Brain microvascular endothelial cell (primary cell): Measurements from ENCODE around the gene AANAT.

Source experiments
- DNase-seq: peaks from one replicate; pipeline ENCODE4 v3.0.0-alpha.2; 2020
- H3K27ac ChIP-seq: fragments of 250-450 bp; sonication (Bioruptor Pico); 2 replicates; pipeline ENCODE4 v1.5.1; 2020; ENCODE audit warnings: mild to moderate bottlenecking, moderate library complexity
- H3K27me3 ChIP-seq: fragments of 250-450 bp; sonication (Bioruptor Pico); replicated peaks from 2 replicates; pipeline ENCODE4 v1.5.1; 2020; ENCODE audit warnings: mild to moderate bottlenecking
- H3K36me3 ChIP-seq: fragments of 250-450 bp; sonication (Bioruptor Pico); replicated peaks from 2 replicates; pipeline ENCODE4 v1.5.1; 2020; ENCODE audit warnings: mild to moderate bottlenecking
- H3K4me3 ChIP-seq: 2 replicates; pipeline ENCODE4 v1.5.1; 2011; ENCODE audit warnings: low read depth, mild to moderate bottlenecking, control low read depth, low read length, moderate library complexity
- in situ Hi-C: cut with HindIII; loops from 2 replicates; pipeline ENCODE4 v1.10.0; 2017; ENCODE audit warnings: low sequenced_read_pairs, low pct_ligation_motif_present
- TF ChIP-seq, protein P1 (sequence below): IDR thresholded peaks from 2 replicates; pipeline ENCODE4 v1.5.1; 2011; ENCODE audit warnings: low read depth, mild to moderate bottlenecking, moderate library complexity, low read length, control low read depth, inconsistent platforms; ENCODE audit errors: missing control alignments

The AANAT gene

GRCh38 chr17:76477576-76477975 lies 10.2 kb downstream of the AANAT start:
- Histone ChIP-seq H3K36me3 (peaks cover 32% of the 10 kb centered on the region), H3K27ac (no peak overlapping the region), H3K27me3 (no peaks in the 10 kb centered on the region), H3K4me3 (no peak overlapping the region)
- no peak for DNase-seq
- in situ Hi-C loops: no loop called here
- TF ChIP-seq, protein P1, sequence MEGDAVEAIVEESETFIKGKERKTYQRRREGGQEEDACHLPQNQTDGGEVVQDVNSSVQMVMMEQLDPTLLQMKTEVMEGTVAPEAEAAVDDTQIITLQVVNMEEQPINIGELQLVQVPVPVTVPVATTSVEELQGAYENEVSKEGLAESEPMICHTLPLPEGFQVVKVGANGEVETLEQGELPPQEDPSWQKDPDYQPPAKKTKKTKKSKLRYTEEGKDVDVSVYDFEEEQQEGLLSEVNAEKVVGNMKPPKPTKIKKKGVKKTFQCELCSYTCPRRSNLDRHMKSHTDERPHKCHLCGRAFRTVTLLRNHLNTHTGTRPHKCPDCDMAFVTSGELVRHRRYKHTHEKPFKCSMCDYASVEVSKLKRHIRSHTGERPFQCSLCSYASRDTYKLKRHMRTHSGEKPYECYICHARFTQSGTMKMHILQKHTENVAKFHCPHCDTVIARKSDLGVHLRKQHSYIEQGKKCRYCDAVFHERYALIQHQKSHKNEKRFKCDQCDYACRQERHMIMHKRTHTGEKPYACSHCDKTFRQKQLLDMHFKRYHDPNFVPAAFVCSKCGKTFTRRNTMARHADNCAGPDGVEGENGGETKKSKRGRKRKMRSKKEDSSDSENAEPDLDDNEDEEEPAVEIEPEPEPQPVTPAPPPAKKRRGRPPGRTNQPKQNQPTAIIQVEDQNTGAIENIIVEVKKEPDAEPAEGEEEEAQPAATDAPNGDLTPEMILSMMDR: no peak

- in situ Hi-C loops: no loop called here
- Histone ChIP-seq H3K36me3 (peaks cover 28% of the 10 kb centered on the region), H3K27me3 (no peaks in the 10 kb centered on the region), H3K27ac (no peak overlapping the region), H3K4me3 (no peak overlapping the region)
- TF ChIP-seq, protein P1: no peak
- no peak for DNase-seq
These were observed 10.7 kb downstream of the AANAT start for GRCh38 chr17:76478097-76478496.

DNA sequence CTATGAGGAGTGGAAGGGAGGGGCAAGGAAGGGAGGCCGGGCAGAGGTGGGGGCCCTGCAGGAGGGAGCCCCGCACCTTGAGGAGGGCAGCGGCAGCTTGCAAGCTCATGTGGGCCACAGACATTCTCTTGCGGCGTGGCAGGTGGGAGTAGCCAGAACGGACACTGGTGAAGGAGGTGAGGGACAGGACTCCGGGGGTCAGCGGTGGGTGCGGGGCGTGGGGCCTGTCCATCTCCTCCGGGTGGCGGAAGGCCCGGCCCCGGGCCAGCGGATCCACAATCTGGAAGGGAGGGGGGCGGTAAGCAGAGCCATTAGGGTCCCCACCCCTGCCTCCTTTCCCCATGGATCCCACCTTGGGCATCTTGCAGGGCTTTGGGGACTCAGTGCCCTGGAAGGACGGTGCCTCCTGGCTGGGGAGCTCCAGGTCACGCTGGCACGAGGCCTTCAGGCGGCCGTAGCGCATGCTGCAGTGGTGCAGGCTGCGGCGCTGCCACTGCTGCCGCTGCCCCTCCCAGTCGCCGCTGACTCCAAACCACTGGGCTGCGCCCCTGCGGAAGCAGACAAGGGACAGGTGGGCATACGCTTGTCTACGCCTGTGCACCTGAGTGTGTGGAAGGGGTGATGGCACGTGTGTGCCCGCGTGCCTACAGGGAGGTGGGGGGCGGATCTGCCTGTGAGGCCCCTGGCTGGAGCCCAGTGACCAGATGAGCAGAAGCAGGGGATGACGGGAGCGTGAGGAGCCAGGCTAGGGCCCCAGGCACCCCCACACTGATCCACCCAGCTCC lies 11.5 kb downstream of the AANAT start:
- in situ Hi-C loops: no loop called here
- Histone ChIP-seq H3K27ac (no peak overlapping the region), H3K36me3 (peaks cover 22% of the 10 kb centered on the region), H3K4me3 (no peak overlapping the region), H3K27me3 (no peaks in the 10 kb centered on the region)
- TF ChIP-seq, protein P1: no peak
- no peak for DNase-seq

- in situ Hi-C loops: no loop called here
- peaks cover 15% of the 10 kb centered on the region for H3K36me3 ChIP-seq
- no peak overlapping the region for H3K4me3 ChIP-seq
- H3K27ac ChIP-seq: no peak overlapping the region
- no peaks in the 10 kb centered on the region for H3K27me3 ChIP-seq
- TF ChIP-seq, protein P1: no peak
- no peak for DNase-seq
These were observed 12.2 kb downstream of the AANAT start for GRCh38 chr17:76479515-76480060.

GRCh38 chr17:76480632-76481031 lies 13.2 kb downstream of the AANAT start:
- no peak for DNase-seq
- in situ Hi-C loops: no loop called here
- Histone ChIP-seq H3K27ac (no peak overlapping the region), H3K4me3 (no peak overlapping the region), H3K36me3 (peaks cover 13% of the 10 kb centered on the region), H3K27me3 (no peaks in the 10 kb centered on the region)
- TF ChIP-seq, protein P1: no peak

DNA sequence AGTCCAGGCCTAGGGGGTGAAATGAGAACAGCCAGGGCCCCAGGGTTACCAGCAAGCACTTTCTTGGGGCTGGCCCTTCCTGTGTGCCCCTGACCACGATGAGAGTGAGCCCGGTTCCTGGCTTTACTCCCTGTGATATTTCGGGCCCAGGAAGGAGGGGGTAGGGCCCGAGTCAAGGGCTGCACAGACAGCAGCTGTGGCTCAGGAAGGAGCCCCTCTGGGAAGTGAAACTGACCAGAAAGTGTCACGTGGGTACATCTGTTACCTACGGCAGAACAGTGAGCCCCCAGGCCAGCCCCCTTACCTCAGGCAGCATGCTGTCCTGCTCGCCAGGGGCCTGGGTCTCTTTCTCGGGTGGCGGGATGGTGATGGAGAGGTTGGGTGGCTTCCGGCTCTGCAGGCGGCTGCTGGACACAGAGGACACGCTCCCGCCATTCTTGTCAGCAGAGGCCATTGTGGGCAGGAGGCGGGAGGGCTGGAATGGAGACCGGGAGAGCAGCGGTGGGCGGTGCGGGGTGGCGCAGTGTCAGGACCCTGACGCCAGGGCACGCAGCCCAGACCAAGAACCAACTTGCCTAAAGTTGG lies 13.8 kb downstream of the AANAT start:
- H3K27me3 ChIP-seq: no peaks in the 10 kb centered on the region
- H3K4me3 ChIP-seq: no peak overlapping the region
- peaks cover 13% of the 10 kb centered on the region for H3K36me3 ChIP-seq
- DNase-seq: no peak
- TF ChIP-seq, protein P1: no peak
- H3K27ac ChIP-seq: no peak overlapping the region
- in situ Hi-C loops: no loop called here
